ENCODE results near the gene AKAP8. TPM values are rescaled to one million over a fixed set of nuclear protein-coding genes. Genes with fewer than 3 reads are reported as not detected.

The AKAP8 gene
- total and polyA plus RNA-seq, 9 of the 15 experiments (the other 6 are each of a cell fraction or from before 2014, with no cell fraction given) = 3.4 to 56.5 (median 15.0) TPM

GRCh38 chr19:15379083-15379998 lies at the start of gene AKAP8 (continued):
- TF ChIP-seq HNRNPL (IDR thresholded peaks at IDR 0.05; ENCODE audit: low read depth, low read length) (no peak), SMARCA5 (IDR thresholded peaks at IDR 0.05) (no peak), CEBPB (tag; IDR thresholded peaks at IDR 0.05) (no peak), NBN (IDR thresholded peaks at IDR 0.05; ENCODE audit: low read depth) (no peak), TBL1XR1 (IDR thresholded peaks at IDR 0.05; ENCODE audit: low read length in 2 of 2) (no peak), HOMEZ (CRISPR knock-in tag; IDR thresholded peaks at IDR 0.05) (no peak), POLR2AphosphoS2 (IDR thresholded peaks at IDR 0.05; ENCODE audit: low read length) (peak; percentile 99), USF2 (CRISPR knock-in tag; IDR thresholded peaks at IDR 0.05) (no peak), ZNF408 (CRISPR knock-in tag; IDR thresholded peaks at IDR 0.05; ENCODE audit: low read depth) (no peak), ZC3H11A (IDR thresholded peaks at IDR 0.05; ENCODE audit: low read depth, low read length) (0 out of 2 replicates have a peak, but pooled peaks have one; percentile 27), ZSCAN29 (IDR thresholded peaks at IDR 0.05) (no peak), DACH1 (IDR thresholded peaks at IDR 0.05; ENCODE audit: partially characterized antibody) (peak; percentile 60), COPS2 (conservative IDR thresholded peaks at IDR 0.05) (no peak), NKRF (IDR thresholded peaks at IDR 0.05; ENCODE audit: borderline replicate concordance) (no peak), ATF4 (CRISPR knock-in tag; IDR thresholded peaks at IDR 0.05) (no peak), ZNF830 (CRISPR knock-in tag; IDR thresholded peaks at IDR 0.05) (no peak), CLOCK (CRISPR knock-in tag; IDR thresholded peaks at IDR 0.05; ENCODE audit: borderline replicate concordance) (no peak), FOS (IDR thresholded peaks at IDR 0.05; ENCODE audit: extremely low read depth, insufficient read length) (peak; percentile 88)
